GM12878 (cell line): ENCODE data around the gene ZNF367. TPM values are rescaled to one million over a fixed set of nuclear protein-coding genes. Genes with fewer than 3 reads are reported as not detected.

ENCODE experiments used
- CBFB ChIP-seq: IDR thresholded peaks from 2 replicates; pipeline ENCODE4 v1.6.1; 2016; ENCODE audit warnings: antibody characterized with exemption, low read depth
- CBX5 ChIP-seq: sonication (generic); IDR thresholded peaks from 2 replicates; pipeline ENCODE4 v1.6.1; 2016; ENCODE audit warnings: low read depth, moderate library complexity, mild to moderate bottlenecking, inconsistent platforms
- CREB1 ChIP-seq: IDR thresholded peaks from 2 replicates; pipeline ENCODE4 v1.6.1; 2012; ENCODE audit warnings: low read depth, mild to moderate bottlenecking, inconsistent platforms
- EED ChIP-seq: sonication (generic); IDR thresholded peaks from 2 replicates; pipeline ENCODE4 v1.6.1; 2016; ENCODE audit warnings: antibody characterized with exemption, low read depth
- EGR1 ChIP-seq, 2 experiments: IDR thresholded peaks; 1 replicate in 1 of 2; 2 replicates in 1 of 2; pipeline ENCODE4 v1.6.1; 2011 to 2012; ENCODE audit warnings: low read depth in 2 of 2, low read length in 2 of 2, borderline replicate concordance in 1 of 2, mild to moderate bottlenecking in 1 of 2, moderate library complexity in 1 of 2
- EZH2 ChIP-seq: IDR thresholded peaks from 2 replicates; pipeline ENCODE4 v1.6.1; 2012; ENCODE audit warnings: low read depth, mild to moderate bottlenecking, control low read depth, inconsistent platforms, low read length, borderline replicate concordance; ENCODE audit not compliant: control insufficient read depth
- FOS ChIP-seq: IDR thresholded peaks from 3 replicates; pipeline ENCODE4 v1.6.1; 2011; ENCODE audit warnings: borderline replicate concordance; ENCODE audit not compliant: insufficient read length; ENCODE audit errors: extremely low read depth
- GATAD2B ChIP-seq: fragments of 450-650 bp; conservative IDR thresholded peaks from 2 replicates; pipeline ENCODE4 v1.6.1; 2017; ENCODE audit warnings: low read depth, mild to moderate bottlenecking, moderate library complexity
- HCFC1 ChIP-seq: fragments of 150-350 bp; IDR thresholded peaks from 2 replicates; pipeline ENCODE4 v1.6.1; 2014; ENCODE audit warnings: low read length
- IRF3 ChIP-seq: fragments of 450-650 bp; IDR thresholded peaks from 2 replicates; pipeline ENCODE4 v1.6.1; 2014; ENCODE audit warnings: mild to moderate bottlenecking
- KLF5 ChIP-seq: fragments of 450-650 bp; IDR thresholded peaks from 2 replicates; pipeline ENCODE4 v1.6.1; 2014; ENCODE audit warnings: mild to moderate bottlenecking; ENCODE audit not compliant: partially characterized antibody
- MLLT1 ChIP-seq: fragments of 450-650 bp; IDR thresholded peaks from 2 replicates; pipeline ENCODE4 v1.6.1; 2016; ENCODE audit warnings: mild to moderate bottlenecking
- MYC ChIP-seq: IDR thresholded peaks from 2 replicates; pipeline ENCODE4 v1.6.1; 2011; ENCODE audit warnings: mild to moderate bottlenecking, low read length, moderate library complexity, inconsistent platforms; ENCODE audit not compliant: insufficient read depth, insufficient replicate concordance, insufficient read length, severe bottlenecking
- RB1 ChIP-seq: fragments of 450-650 bp; formaldehyde crosslinking; IDR thresholded peaks from 2 replicates; pipeline ENCODE4 v1.6.1; 2017; ENCODE audit warnings: mild to moderate bottlenecking, borderline replicate concordance
- SIN3A ChIP-seq: IDR thresholded peaks from 2 replicates; pipeline ENCODE4 v1.6.1; 2012; ENCODE audit warnings: low read depth, low read length, improper control_type of control experiment
- SKIL ChIP-seq: fragments of 450-650 bp; IDR thresholded peaks from 2 replicates; pipeline ENCODE4 v1.6.1; 2017; ENCODE audit warnings: mild to moderate bottlenecking, low read depth, inconsistent platforms; ENCODE audit not compliant: poor library complexity, severe bottlenecking
- SMC3 ChIP-seq: IDR thresholded peaks from 2 replicates; pipeline ENCODE4 v1.6.1; 2011; ENCODE audit warnings: low read length, improper control_type of control experiment, borderline replicate concordance
- TCF3 ChIP-seq: IDR thresholded peaks from 2 replicates; pipeline ENCODE4 v1.6.1; 2012; ENCODE audit warnings: low read depth, mild to moderate bottlenecking, low read length, borderline replicate concordance; ENCODE audit not compliant: insufficient read depth
- TCF7 ChIP-seq: IDR thresholded peaks from 2 replicates; pipeline ENCODE4 v1.6.1; 2014; ENCODE audit warnings: antibody characterized with exemption, borderline replicate concordance
- YY1 ChIP-seq: IDR thresholded peaks from 2 replicates; pipeline ENCODE4 v1.6.1; 2011; ENCODE audit warnings: low read depth, mild to moderate bottlenecking, low read length
- ZBTB4 ChIP-seq: fragments of 450-650 bp; formaldehyde crosslinking; IDR thresholded peaks from 2 replicates; pipeline ENCODE4 v1.4.0; 2022; ENCODE audit warnings: mild to moderate bottlenecking, moderate library complexity
- ZNF274 ChIP-seq: IDR thresholded peaks from one replicate; pipeline ENCODE4 v1.8.0; 2011; ENCODE audit not compliant: insufficient read length, insufficient read depth
- polyA plus RNA-seq, 11 experiments: library from polyadenylated mRNA; depleted of rRNA in 4 of 11; unstranded in 6 of 11; stranded (reverse) in 5 of 11; fragments of >200 nt; fragmentation: Nextera tagmentation in 4 of 11; fragmentation: Illumina TruSeq in 1 of 11; extraction: Ambion mirVana in 4 of 11; extraction: Trizol in 1 of 11; gene quantifications; 1 replicate in 1 of 11; 2 replicates in 10 of 11; pipeline versions ENCODE4 v1.2.1 to v1.2.3, GENCODE V29; 2011 to 2016; ENCODE audit warnings: inconsistent platforms in 2 of 11, missing spikeins in 2 of 11, low read depth in 1 of 11
- total RNA-seq, 4 experiments: library from RNA; depleted of rRNA in 3 of 4; stranded (reverse); fragments of >200 nt in 3 of 4; fragmentation: Illumina TruSeq in 1 of 4; extraction: Trizol in 1 of 4; gene quantifications; 2 replicates each; pipeline versions ENCODE4 v1.2.1 to v1.2.3, GENCODE V29; 2013 to 2021

Gene ZNF367
- total and polyA plus RNA-seq, 10 of the 15 experiments (the other 5 are each of a cell fraction or from before 2014, with no cell fraction given), result 2.9 to 16.3 (median 11.1) TPM

- no peak for TF ChIP-seq EZH2
- TF ChIP-seq HCFC1, result no peak
- TF ChIP-seq EED, result no peak
- TF ChIP-seq ZBTB4 (CRISPR knock-in tag), result no peak
- 0 out of 2 replicates have a peak, but pooled peaks have one; percentile 31 for TF ChIP-seq GATAD2B
- TF ChIP-seq SIN3A, result no peak
- no peak for TF ChIP-seq TCF7
- TF ChIP-seq CBX5, result 0 out of 2 replicates have a peak, but pooled peaks have one; percentile 2
- no peak for TF ChIP-seq CREB1
- no peak for TF ChIP-seq SKIL
- TF ChIP-seq KLF5, result no peak
- no peak for TF ChIP-seq CBFB
- TF ChIP-seq SMC3, result no peak
- TF ChIP-seq MYC, result no peak
- no peak for TF ChIP-seq FOS
- no peak; the same call in 1 of the 2 replicates for TF ChIP-seq RB1
- no peak for TF ChIP-seq TCF3
- TF ChIP-seq EGR1 (IDR thresholded peaks at IDR 0.05; ENCODE audit: borderline replicate concordance in 1 of 2, low read depth in 2 of 2, low read length in 2 of 2), result no peak
- TF ChIP-seq ZNF274, result no peak
- TF ChIP-seq YY1, result no peak
- TF ChIP-seq IRF3, result no peak
- no peak for TF ChIP-seq MLLT1
Observed at GRCh38 chr9:96413302-96414221, 4.6 kb downstream of the ZNF367 start (continued).
